ENCODE results near the gene ZNF333. TPM values are rescaled to one million over a fixed set of nuclear protein-coding genes. Genes with fewer than 3 reads are reported as not detected.

Gene ZNF333
- total and polyA plus RNA-seq, 7 experiments from 2014 or later = 9.1 to 56.3 (median 22.4) TPM

DNA sequence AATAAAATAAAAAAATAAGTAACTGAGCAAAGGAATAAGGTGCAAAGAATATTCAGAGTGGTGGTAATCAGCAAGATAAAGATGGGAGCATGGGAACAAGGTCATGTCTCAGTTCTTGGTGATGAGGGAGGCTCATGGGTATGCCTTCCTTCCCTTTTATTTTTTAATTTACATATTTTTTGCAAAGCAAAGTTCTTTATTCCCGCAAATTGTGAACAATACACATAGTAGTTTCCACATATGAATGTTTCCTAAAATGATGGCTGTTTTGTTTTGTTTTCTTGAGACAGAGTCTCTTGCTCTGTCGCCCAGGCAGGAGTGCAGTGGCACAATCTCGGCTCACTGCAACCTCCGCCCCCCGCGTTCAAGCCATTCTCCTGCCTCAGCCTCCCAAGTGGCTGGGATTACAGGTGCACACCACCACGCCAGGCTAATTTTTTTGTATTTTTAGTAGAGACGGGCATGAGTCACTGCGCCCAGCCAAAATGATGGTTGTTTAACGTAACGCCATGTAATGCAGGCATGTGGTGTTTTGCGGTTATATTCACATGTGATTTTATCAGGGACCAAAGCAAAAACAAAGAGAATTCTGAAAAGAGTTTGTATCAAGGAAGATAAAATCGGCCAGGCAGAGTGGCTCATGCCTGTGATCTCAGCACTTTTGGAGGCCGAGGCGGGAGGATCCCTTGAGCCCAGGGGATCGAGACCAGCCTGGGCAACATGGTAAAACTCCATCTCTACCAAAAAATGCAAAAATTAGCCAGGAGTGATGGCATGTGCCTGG lies 93.0 kb downstream of the ZNF333 start:
- peaks cover 0 to 3% (median 0%) of the 10 kb centered on the region in 5 donors for H3K36me3 Mint-ChIP-seq
- ChIA-PET CTCF (no interaction called here), POLR2A (no interaction called here)
- H3K36me3 ChIP-seq (ENCODE audit: control insufficient read depth in 2 of 3, insufficient read depth in 3 of 3, low read length in 3 of 3) = no peaks in the 10 kb centered on the region
- no peak for ATAC-seq
- H3K9me3 Mint-ChIP-seq = peaks cover 0 to 5% (median 0%) of the 10 kb centered on the region in 11 donors
- H3K4me1 Mint-ChIP-seq = peaks cover 10 to 21% (median 19%) of the 10 kb centered on the region in 7 donors
- H3K27me3 Mint-ChIP-seq = peaks cover 8 to 48% (median 31%) of the 10 kb centered on the region in 5 donors
- no peaks in the 10 kb centered on the region for H3K9me3 ChIP-seq (ENCODE audit: control insufficient read depth in 2 of 3, low read length in 3 of 3)
- H3K27ac Mint-ChIP-seq = no peak overlapping the region
- DNase-seq = no peak
- H3K4me3 ChIP-seq (ENCODE audit: low read length) = no peak overlapping the region
- no peaks in the 10 kb centered on the region for H3K27me3 ChIP-seq (ENCODE audit: control insufficient read depth in 2 of 2, insufficient read depth in 2 of 2, low read length in 2 of 2)
- H3K4me1 ChIP-seq (ENCODE audit: control insufficient read depth in 2 of 2, insufficient read depth in 2 of 2, low read length in 2 of 2) = peaks cover 0 to 13% of the 10 kb centered on the region in 2 donors
- no peak overlapping the region for H3K27ac ChIP-seq (ENCODE audit: low read depth, low read length)
- intact Hi-C loops (cut with micrococcal nuclease) = no loop called here
- no peak overlapping the region for H3K4me3 Mint-ChIP-seq

Other genes starting within 250 kb of the ZNF333 start
- under 1 TPM in 1 of 5 experiments, not detected in 4; 0.46 TPM for gene PTGER1, start 214.7 kb upstream of the ZNF333 start, total RNA-seq
- gene PTGER1, start 214.7 kb upstream of the ZNF333 start, polyA plus RNA-seq = not detected
- gene GIPC1, start 193.9 kb upstream of the ZNF333 start, total RNA-seq = 10 to 100 TPM; 21.3 to 45.4 (median 24.7) TPM
- gene GIPC1, start 193.9 kb upstream of the ZNF333 start, polyA plus RNA-seq = 10 to 100 TPM; 34.0 to 46.1 TPM
- 100 to 1,000 TPM in 4 of 5 experiments, 10 to 100 TPM in 1; 87.4 to 574 (median 177) TPM for gene DNAJB1, start 171.7 kb upstream of the ZNF333 start, total RNA-seq
- gene DNAJB1, start 171.7 kb upstream of the ZNF333 start, polyA plus RNA-seq = 100 to 1,000 TPM; 221 to 307 TPM
- 100 to 1,000 TPM; 123 to 218 (median 150) TPM for gene TECR, start 160.5 kb upstream of the ZNF333 start, total RNA-seq
- 100 to 1,000 TPM; 290 to 325 TPM for gene TECR, start 160.5 kb upstream of the ZNF333 start, polyA plus RNA-seq
- gene NDUFB7, start 118.0 kb upstream of the ZNF333 start, total RNA-seq = 100 to 1,000 TPM in 1 of 5 experiments, 10 to 100 TPM in 4; 50.6 to 129 (median 63.4) TPM
- 100 to 1,000 TPM; 194 to 210 TPM for gene NDUFB7, start 118.0 kb upstream of the ZNF333 start, polyA plus RNA-seq
- gene CLEC17A, start 107.0 kb upstream of the ZNF333 start, total RNA-seq = under 1 TPM in 1 of 5 experiments, not detected in 4; 0.83 TPM
- under 1 TPM; 0.13 TPM for gene CLEC17A, start 107.0 kb upstream of the ZNF333 start, polyA plus RNA-seq
- 1 to 10 TPM in 2 of 5 experiments, not detected in 3; 1.0 to 4.9 TPM for gene ADGRE3, start 15.2 kb upstream of the ZNF333 start, total RNA-seq
- not detected for gene ADGRE3, start 15.2 kb upstream of the ZNF333 start, polyA plus RNA-seq
- 10 to 100 TPM in 2 of 5 experiments, 1 to 10 TPM in 1, under 1 TPM in 2; 0.13 to 66.6 (median 1.5) TPM for gene ADGRE2, start 88.5 kb downstream of the ZNF333 start, total RNA-seq
- gene ADGRE2, start 88.5 kb downstream of the ZNF333 start, polyA plus RNA-seq = under 1 TPM; 0.07 to 0.08 TPM
- gene OR7A5, start 145.1 kb downstream of the ZNF333 start, total RNA-seq = not detected
- not detected for gene OR7A5, start 145.1 kb downstream of the ZNF333 start, polyA plus RNA-seq
- gene OR7C1, start 145.1 kb downstream of the ZNF333 start, total RNA-seq = not detected
- gene OR7C1, start 145.1 kb downstream of the ZNF333 start, polyA plus RNA-seq = not detected
- gene OR7A10, start 158.9 kb downstream of the ZNF333 start, total RNA-seq = not detected
- gene OR7A10, start 158.9 kb downstream of the ZNF333 start, polyA plus RNA-seq = not detected
- not detected for gene OR7A17, start 196.1 kb downstream of the ZNF333 start, total RNA-seq
- not detected for gene OR7A17, start 196.1 kb downstream of the ZNF333 start, polyA plus RNA-seq

Data from naive thymus-derived CD4-positive, alpha-beta T cell (primary cell).